Peyer's patch (tissue), 4 donors: Measurements from ENCODE around the gene PRPF40A. TPM values are rescaled to one million over a fixed set of nuclear protein-coding genes. Genes with fewer than 3 reads are reported as not detected.

Source experiments
- DNase-seq, 3 donors: peaks; one replicate each; pipeline ENCODE4 v3.0.0-alpha.2; 2017 to 2019
- H3K27ac ChIP-seq, 4 donors: fragments of 200-600 bp; sonication (generic); one replicate each; pipeline ENCODE4 v1.5.1; 2016 to 2019
- H3K27me3 ChIP-seq, 2 donors: fragments of 200-600 bp; sonication (generic); one replicate each; pipeline ENCODE4 v1.5.1; 2019
- H3K36me3 ChIP-seq, 3 donors: fragments of 200-600 bp; sonication (generic); one replicate each; pipeline ENCODE4 v1.5.1; 2016 to 2019
- H3K4me1 ChIP-seq, 4 donors: fragments of 200-600 bp; sonication (generic); one replicate each; pipeline ENCODE4 v1.5.1; 2016 to 2019
- H3K4me3 ChIP-seq, 4 donors: fragments of 200-600 bp; sonication (generic); 1 replicate in 3 of 4; 2 replicates in 1 of 4; pipeline ENCODE4 v1.5.1; 2016 to 2019; ENCODE audit warnings: mild to moderate bottlenecking in 1 of 4
- H3K9me3 ChIP-seq, 4 donors: fragments of 200-600 bp; sonication (generic); one replicate each; pipeline ENCODE4 v1.5.1; 2016 to 2019; ENCODE audit warnings: mild to moderate bottlenecking in 1 of 4
- POLR2A ChIP-seq, 2 donors: fragments of 450-650 bp; IDR thresholded peaks; one replicate each; pipeline ENCODE4 v1.5.1; 2017; ENCODE audit warnings: antibody characterized with exemption in 2 of 2, mild to moderate bottlenecking in 2 of 2, moderate library complexity in 2 of 2
- total RNA-seq, 4 donors: library from RNA; depleted of rRNA; stranded (reverse); fragments of >200 nt; gene quantifications; one replicate each; pipeline ENCODE4 v1.1.0, GENCODE V29; 2016
- TF ChIP-seq, protein P1 (sequence below), 6 experiments: fragments of 450-650 bp in 4 of 6; fragments of 200-600 bp in 2 of 6; sonication (generic) in 1 of 6; IDR thresholded peaks; one replicate each; pipeline ENCODE4 v1.5.1; 2017 to 2019; ENCODE audit warnings: antibody characterized with exemption in 6 of 6, mild to moderate bottlenecking in 3 of 6, moderate library complexity in 1 of 6

PRPF40A gene
- total RNA-seq, 4 donors from 2014 or later, result 86.6 to 112 (median 97.1) TPM

GRCh38 chr2:152696476-152696875 lies 20.8 kb downstream of the PRPF40A start:
- TF ChIP-seq, protein P1, sequence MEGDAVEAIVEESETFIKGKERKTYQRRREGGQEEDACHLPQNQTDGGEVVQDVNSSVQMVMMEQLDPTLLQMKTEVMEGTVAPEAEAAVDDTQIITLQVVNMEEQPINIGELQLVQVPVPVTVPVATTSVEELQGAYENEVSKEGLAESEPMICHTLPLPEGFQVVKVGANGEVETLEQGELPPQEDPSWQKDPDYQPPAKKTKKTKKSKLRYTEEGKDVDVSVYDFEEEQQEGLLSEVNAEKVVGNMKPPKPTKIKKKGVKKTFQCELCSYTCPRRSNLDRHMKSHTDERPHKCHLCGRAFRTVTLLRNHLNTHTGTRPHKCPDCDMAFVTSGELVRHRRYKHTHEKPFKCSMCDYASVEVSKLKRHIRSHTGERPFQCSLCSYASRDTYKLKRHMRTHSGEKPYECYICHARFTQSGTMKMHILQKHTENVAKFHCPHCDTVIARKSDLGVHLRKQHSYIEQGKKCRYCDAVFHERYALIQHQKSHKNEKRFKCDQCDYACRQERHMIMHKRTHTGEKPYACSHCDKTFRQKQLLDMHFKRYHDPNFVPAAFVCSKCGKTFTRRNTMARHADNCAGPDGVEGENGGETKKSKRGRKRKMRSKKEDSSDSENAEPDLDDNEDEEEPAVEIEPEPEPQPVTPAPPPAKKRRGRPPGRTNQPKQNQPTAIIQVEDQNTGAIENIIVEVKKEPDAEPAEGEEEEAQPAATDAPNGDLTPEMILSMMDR (IDR thresholded peaks at IDR 0.05), result no peak
- no peak for TF ChIP-seq POLR2A (IDR thresholded peaks at IDR 0.05)
- no peak overlapping the region for H3K27ac ChIP-seq
- no peak overlapping the region for H3K4me3 ChIP-seq
- no peaks in the 10 kb centered on the region for H3K27me3 ChIP-seq
- no peaks in the 10 kb centered on the region for H3K9me3 ChIP-seq
- no peak for DNase-seq
- peaks cover 0 to 3% (median 0%) of the 10 kb centered on the region in 4 donors for H3K4me1 ChIP-seq
- peaks cover 0 to 17% (median 0%) of the 10 kb centered on the region in 3 donors for H3K36me3 ChIP-seq

DNA sequence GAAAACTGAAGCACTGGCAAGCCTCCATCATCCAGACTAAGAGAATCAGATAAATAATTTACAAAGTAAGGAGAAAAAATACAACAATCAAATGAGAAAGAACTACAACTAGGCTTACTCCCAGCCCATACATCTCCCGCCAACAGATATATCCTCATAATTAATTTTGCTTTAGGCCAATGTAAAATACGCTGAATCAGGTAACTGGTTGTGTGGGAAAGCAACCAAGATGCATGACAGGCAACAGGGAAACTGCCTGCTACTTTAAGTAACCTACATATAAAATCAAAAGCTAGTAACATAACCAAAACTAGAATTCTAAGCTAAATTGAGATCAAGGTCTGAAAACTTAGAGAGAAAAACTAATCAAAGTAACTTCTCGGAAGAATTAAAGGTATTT lies 21.5 kb downstream of the PRPF40A start:
- no peak for DNase-seq
- Histone ChIP-seq H3K4me1 (peaks cover 0 to 3% (median 0%) of the 10 kb centered on the region in 4 donors), H3K27me3 (no peaks in the 10 kb centered on the region), H3K36me3 (peaks cover 0 to 16% (median 0%) of the 10 kb centered on the region in 3 donors), H3K4me3 (no peak overlapping the region), H3K27ac (no peak overlapping the region), H3K9me3 (no peaks in the 10 kb centered on the region)
- no peak for TF ChIP-seq POLR2A (IDR thresholded peaks at IDR 0.05)
- TF ChIP-seq, protein P1 (IDR thresholded peaks at IDR 0.05), result no peak

- no peak for DNase-seq
- peak overlapping the region in 3 of 4 donors; percentile 8 to 34 (median 33) for H3K4me3 ChIP-seq
Observed at GRCh38 chr2:152694161-152694661, 23.1 kb downstream of the PRPF40A start.

DNA sequence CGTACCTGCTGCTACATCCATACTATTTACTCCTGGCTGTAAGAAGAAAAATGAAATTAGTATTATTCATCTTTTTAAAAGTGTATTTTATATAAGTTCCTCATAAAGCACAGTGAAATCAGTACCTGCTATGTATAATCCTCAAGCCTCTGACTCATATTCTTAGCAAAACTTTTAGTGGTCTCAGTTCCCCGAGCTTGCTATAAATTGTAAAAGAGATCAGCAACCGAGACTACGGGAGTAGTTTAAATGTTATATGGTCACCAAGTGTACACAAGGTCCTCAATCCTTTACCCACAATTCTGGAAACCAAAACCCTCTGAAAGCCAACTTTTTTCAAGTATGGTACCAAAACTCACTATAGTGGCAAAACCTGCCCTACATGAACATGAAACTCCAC lies 24.2 kb downstream of the PRPF40A start:
- peaks cover 0 to 3% (median 0%) of the 10 kb centered on the region in 4 donors for H3K4me1 ChIP-seq
- H3K4me3 ChIP-seq, result no peak overlapping the region
- H3K9me3 ChIP-seq, result no peaks in the 10 kb centered on the region
- H3K27me3 ChIP-seq, result no peaks in the 10 kb centered on the region
- TF ChIP-seq POLR2A (IDR thresholded peaks at IDR 0.05), result no peak
- TF ChIP-seq, protein P1 (IDR thresholded peaks at IDR 0.05), result no peak
- DNase-seq, result no peak
- H3K27ac ChIP-seq, result no peak overlapping the region
- peaks cover 0 to 16% (median 0%) of the 10 kb centered on the region in 3 donors for H3K36me3 ChIP-seq

More at GRCh38 chr2:152694161-152694661, 23.1 kb downstream of the PRPF40A start:
- Histone ChIP-seq H3K9me3 (no peaks in the 10 kb centered on the region), H3K27me3 (no peaks in the 10 kb centered on the region), H3K4me1 (peaks cover 0 to 3% (median 0%) of the 10 kb centered on the region in 4 donors), H3K36me3 (peaks cover 0 to 16% (median 0%) of the 10 kb centered on the region in 3 donors), H3K27ac (peak overlapping the region in 2 of 4 donors; percentile 17 to 29)
- TF ChIP-seq, protein P1 (IDR thresholded peaks at IDR 0.05), result no peak
- no peak for TF ChIP-seq POLR2A (IDR thresholded peaks at IDR 0.05)

- no peak for DNase-seq
- Histone ChIP-seq H3K27ac (no peak overlapping the region), H3K27me3 (no peaks in the 10 kb centered on the region), H3K9me3 (no peaks in the 10 kb centered on the region), H3K4me3 (no peak overlapping the region), H3K4me1 (no peaks in the 10 kb centered on the region), H3K36me3 (peaks cover 0 to under 1% (median 0%) of the 10 kb centered on the region in 3 donors)
- TF ChIP-seq, protein P1 (IDR thresholded peaks at IDR 0.05), result no peak
- no peak for TF ChIP-seq POLR2A (IDR thresholded peaks at IDR 0.05)
Observed at GRCh38 chr2:152686321-152686720, 30.9 kb downstream of the PRPF40A start.
